A673 (cell line): Measurements from ENCODE around the gene GRHL1. TPM values are rescaled to one million over a fixed set of nuclear protein-coding genes. Genes with fewer than 3 reads are reported as not detected.

Source experiments
- BruUV-seq: library from RNA; stranded (reverse); fragments of 400-500 nt; replicated peaks from 2 replicates; lab custom pipeline; 2021; lab: Mats Ljungman, UMichigan
- CTCF ChIA-PET: fragments of 300-600 bp; sonication (Branson Sonifier 250); formaldehyde crosslinking; loops from one replicate; lab custom pipeline; 2022; ENCODE audit warnings: antibody characterized with exemption; lab: Charles Lee
- POLR2A ChIA-PET: fragments of 300-600 bp; sonication (Branson Sonifier 250); formaldehyde crosslinking; loops from one replicate; lab custom pipeline; 2022; ENCODE audit warnings: antibody characterized with exemption; ENCODE audit not compliant: low non-redundant PET; lab: Charles Lee
- DNase-seq: peaks from one replicate; pipeline ENCODE4 v3.0.0-alpha.2; 2015; ENCODE audit warnings: low spot score
- H3K27ac ChIP-seq: fragments of 200-600 bp; sonication (generic); 2 replicates; pipeline ENCODE4 v1.5.1; 2016; ENCODE audit warnings: mixed run types, low read depth, mild to moderate bottlenecking, mixed read lengths, antibody characterized with exemption, low read length; ENCODE audit not compliant: poor library complexity, severe bottlenecking
- H3K27me3 ChIP-seq: fragments of 200-600 bp; sonication (generic); replicated peaks from 2 replicates; pipeline ENCODE4 v1.6.1; 2017; ENCODE audit warnings: mixed run types, low read depth, mild to moderate bottlenecking, mixed read lengths, antibody characterized with exemption, low read length; ENCODE audit not compliant: insufficient read depth, poor library complexity
- H3K36me3 ChIP-seq: fragments of 200-600 bp; sonication (generic); 2 replicates; pipeline ENCODE4 v1.6.1; 2016; ENCODE audit warnings: mixed run types, mild to moderate bottlenecking, mixed read lengths, antibody characterized with exemption, low read length; ENCODE audit not compliant: insufficient read depth, poor library complexity, severe bottlenecking
- H3K4me1 ChIP-seq: fragments of 200-600 bp; sonication (generic); 2 replicates; pipeline ENCODE4 v1.6.1; 2017; ENCODE audit warnings: mixed run types, mild to moderate bottlenecking, mixed read lengths, antibody characterized with exemption, low read length; ENCODE audit not compliant: insufficient read depth, poor library complexity, severe bottlenecking
- H3K4me3 ChIP-seq: fragments of 200-600 bp; sonication (generic); 2 replicates; pipeline ENCODE4 v1.5.1; 2016; ENCODE audit warnings: low read depth, mixed run types, mild to moderate bottlenecking, mixed read lengths, low read length; ENCODE audit not compliant: poor library complexity, severe bottlenecking
- H3K9me3 ChIP-seq: fragments of 200-600 bp; sonication (generic); 2 replicates; pipeline ENCODE4 v1.6.1; 2016; ENCODE audit warnings: mixed run types, low read depth, mild to moderate bottlenecking, mixed read lengths, antibody characterized with exemption, low read length; ENCODE audit not compliant: poor library complexity, severe bottlenecking
- EZH2 ChIP-seq: fragments of 200-600 bp; sonication (generic); IDR thresholded peaks from 2 replicates; pipeline ENCODE4 v1.6.1; 2017; ENCODE audit warnings: borderline replicate concordance, low read depth, mild to moderate bottlenecking, mixed read lengths, antibody characterized with exemption, low read length; ENCODE audit not compliant: poor library complexity, severe bottlenecking
- intact Hi-C: fragments of 100-400 bp; cut with micrococcal nuclease; formaldehyde crosslinking; loops from one replicate; pipeline ENCODE4 v1.10.0; 2022; ENCODE audit not compliant: unreplicated experiment
- total RNA-seq: library from RNA; stranded (reverse); gene quantifications from 2 replicates; pipeline ENCODE4 v1.2.3, GENCODE V29; 2021
- TF ChIP-seq, protein P1 (sequence below): fragments of 300-800, 200-600 bp; sonication (generic); conservative IDR thresholded peaks from 2 replicates; pipeline ENCODE4 v1.5.1; 2017; ENCODE audit warnings: low read depth, mild to moderate bottlenecking, antibody characterized with exemption, low read length, moderate library complexity, mixed read lengths

Gene GRHL1
- total RNA-seq, 1 experiment from 2014 or later: 0.13 TPM

DNA sequence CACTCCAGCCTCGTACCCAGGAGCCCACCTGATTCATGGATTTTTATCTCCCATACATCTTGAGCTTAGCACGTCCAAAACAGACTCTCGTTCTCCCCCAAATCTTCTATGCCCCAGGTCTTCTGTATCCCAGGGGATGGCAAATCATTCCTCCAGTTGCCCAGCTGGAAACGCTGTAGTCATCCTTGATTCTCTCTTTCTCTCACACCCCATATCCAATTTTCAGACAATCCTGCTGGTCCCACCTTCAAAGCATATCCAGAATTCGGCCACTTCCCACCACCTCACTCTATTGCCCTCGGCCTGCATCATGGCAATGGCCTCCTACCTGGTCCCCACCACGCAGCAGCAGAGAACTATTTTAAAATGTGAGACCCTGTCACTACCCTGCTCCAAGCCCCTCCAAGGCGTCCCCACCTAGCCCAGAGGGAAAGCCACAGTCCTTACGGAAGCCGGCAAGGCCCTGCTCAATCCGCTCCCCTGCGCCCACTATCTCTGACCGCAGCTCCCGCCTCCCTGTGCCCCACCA lies 1.4 kb upstream of the GRHL1 start:
- no peaks in the 10 kb centered on the region for H3K4me1 ChIP-seq
- POLR2A ChIA-PET: no interaction called here
- BruUV-seq: no TSS peak
- intact Hi-C loops: no loop called here
- peaks cover 37% of the 10 kb centered on the region for H3K27me3 ChIP-seq
- H3K4me3 ChIP-seq: no peak overlapping the region
- TF ChIP-seq, protein P1, sequence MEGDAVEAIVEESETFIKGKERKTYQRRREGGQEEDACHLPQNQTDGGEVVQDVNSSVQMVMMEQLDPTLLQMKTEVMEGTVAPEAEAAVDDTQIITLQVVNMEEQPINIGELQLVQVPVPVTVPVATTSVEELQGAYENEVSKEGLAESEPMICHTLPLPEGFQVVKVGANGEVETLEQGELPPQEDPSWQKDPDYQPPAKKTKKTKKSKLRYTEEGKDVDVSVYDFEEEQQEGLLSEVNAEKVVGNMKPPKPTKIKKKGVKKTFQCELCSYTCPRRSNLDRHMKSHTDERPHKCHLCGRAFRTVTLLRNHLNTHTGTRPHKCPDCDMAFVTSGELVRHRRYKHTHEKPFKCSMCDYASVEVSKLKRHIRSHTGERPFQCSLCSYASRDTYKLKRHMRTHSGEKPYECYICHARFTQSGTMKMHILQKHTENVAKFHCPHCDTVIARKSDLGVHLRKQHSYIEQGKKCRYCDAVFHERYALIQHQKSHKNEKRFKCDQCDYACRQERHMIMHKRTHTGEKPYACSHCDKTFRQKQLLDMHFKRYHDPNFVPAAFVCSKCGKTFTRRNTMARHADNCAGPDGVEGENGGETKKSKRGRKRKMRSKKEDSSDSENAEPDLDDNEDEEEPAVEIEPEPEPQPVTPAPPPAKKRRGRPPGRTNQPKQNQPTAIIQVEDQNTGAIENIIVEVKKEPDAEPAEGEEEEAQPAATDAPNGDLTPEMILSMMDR: no peak
- TF ChIP-seq EZH2: no peak
- no peaks in the 10 kb centered on the region for H3K36me3 ChIP-seq
- CTCF ChIA-PET: no interaction called here
- no peak overlapping the region for H3K27ac ChIP-seq
- no peaks in the 10 kb centered on the region for H3K9me3 ChIP-seq
- DNase-seq: no peak

DNA sequence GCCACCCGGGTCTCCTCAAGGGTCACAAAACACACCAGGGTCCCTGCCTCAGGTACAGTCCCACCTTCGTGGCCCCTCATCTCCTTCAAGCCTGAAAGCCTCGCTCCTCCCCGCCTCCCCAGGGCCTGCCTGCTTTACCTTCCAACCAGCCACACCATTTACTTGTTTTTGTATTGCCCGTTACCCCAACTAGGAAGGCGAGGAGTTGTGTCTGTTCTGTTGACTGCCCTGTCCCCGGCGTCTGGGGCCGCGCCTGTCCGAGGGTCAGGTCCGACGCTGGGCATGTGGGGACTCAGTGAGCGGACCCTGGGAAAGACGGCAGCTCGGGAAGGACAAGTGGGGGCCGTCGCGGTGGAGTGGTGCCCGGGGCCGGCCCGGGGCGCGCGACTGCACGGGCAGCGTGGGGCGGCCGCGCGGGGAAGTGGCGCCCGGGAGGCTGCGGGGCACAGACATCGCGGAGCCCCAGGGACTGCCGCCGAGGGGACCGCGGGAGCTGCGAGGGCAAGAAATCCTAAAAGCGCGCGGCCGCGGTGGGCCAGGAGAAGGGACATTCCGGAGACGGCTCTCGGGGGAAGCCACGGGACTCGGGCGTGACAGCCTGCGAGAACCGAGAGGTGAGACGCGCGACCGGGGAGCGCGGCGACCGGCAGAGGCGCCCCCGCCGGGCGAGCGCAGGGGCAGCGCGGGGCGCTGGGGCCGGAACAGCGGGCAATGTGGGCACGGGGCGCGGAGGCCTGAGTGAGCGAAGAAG lies 797 bp upstream of the GRHL1 start:
- no TSS peak for BruUV-seq
- Histone ChIP-seq H3K4me1 (no peaks in the 10 kb centered on the region), H3K27me3 (peaks cover 33% of the 10 kb centered on the region), H3K36me3 (no peaks in the 10 kb centered on the region), H3K9me3 (no peaks in the 10 kb centered on the region), H3K27ac (no peak overlapping the region), H3K4me3 (peak overlapping the region; percentile 67)
- CTCF ChIA-PET: no interaction called here
- intact Hi-C loops: no loop called here
- TF ChIP-seq, protein P1: no peak
- TF ChIP-seq EZH2: no peak
- peak; percentile 49 for DNase-seq
- POLR2A ChIA-PET: no interaction called here

DNA sequence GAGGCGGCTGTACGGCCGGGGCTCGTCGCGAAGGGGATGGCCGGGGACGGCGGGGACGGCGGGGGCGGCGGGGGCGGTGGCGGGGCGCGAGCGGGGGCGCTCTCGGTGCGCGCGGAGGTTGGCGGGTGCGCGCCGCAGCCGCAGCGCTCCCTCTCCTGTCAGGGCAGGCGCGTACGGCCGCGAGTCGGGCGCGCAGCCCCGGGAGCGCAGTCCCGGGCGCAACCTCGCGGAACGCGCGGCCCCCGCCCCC lies 296 bp upstream of the GRHL1 start:
- Histone ChIP-seq H3K27me3 (peaks cover 29% of the 10 kb centered on the region), H3K4me3 (peak overlapping the region; percentile 67), H3K4me1 (no peaks in the 10 kb centered on the region), H3K9me3 (no peaks in the 10 kb centered on the region), H3K27ac (no peak overlapping the region), H3K36me3 (no peaks in the 10 kb centered on the region)
- POLR2A ChIA-PET: no interaction called here
- no peak for TF ChIP-seq EZH2
- TF ChIP-seq, protein P1: no peak
- no peak for DNase-seq
- intact Hi-C loops: no loop called here
- no TSS peak for BruUV-seq
- CTCF ChIA-PET: no interaction called here
